ENCODE results near the gene ENTPD8. TPM values are rescaled to one million over a fixed set of nuclear protein-coding genes. Genes with fewer than 3 reads are reported as not detected.

Gene ENTPD8
- total and polyA plus RNA-seq, 2 donors (not counting 3 experiments of a cell fraction or from before 2014, with no cell fraction given): 0.44 to 0.51 TPM

DNA sequence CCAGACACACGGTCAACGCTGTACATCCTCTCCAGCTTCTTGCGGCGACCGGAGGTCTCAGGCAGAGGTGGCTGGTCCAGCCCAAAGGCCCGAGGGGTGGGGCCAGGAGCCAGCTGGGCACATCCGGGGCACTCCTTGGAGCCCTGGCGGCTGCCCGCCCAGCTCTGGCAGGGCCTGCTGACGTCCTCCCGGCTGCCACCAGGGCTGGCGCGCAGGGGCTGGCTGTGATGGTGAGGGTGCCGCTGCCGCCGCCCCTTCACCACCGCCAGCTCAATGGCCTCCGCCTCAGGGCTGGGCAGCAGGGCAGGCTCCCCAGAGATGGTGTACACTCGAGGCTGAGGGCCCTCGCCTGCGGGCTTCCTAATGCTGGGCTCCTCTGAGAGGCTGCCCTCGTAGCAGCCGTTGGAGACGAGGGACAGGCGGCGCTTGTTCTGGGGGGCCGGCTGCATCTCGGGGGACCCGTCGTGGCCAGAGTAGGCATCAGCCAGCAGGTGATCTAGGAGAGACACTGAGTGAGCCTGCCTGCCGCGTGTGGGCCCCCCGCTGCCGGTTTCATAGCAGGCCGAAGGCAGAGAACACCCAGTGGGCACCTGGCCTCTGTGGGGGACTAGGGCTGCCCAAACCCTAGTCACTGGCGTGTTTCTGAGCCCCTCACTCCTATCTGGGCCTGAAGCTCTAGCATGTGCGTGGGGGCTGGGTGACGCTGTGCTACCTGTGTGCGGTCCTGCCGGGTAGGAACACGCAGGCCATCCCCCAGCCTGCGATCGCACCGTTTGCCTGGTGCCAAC, 16.4 kb upstream of the ENTPD8 start:
- no peak for FAIRE-seq
- Histone ChIP-seq H2AFZ (ENCODE audit: low read depth, low read length) (no peak overlapping the region), H3K27ac (ENCODE audit: insufficient read depth, low read depth, low read length) (no peak overlapping the region), H3K9me1 (replicated peaks; ENCODE audit: control insufficient read depth, extremely low read depth, insufficient read depth, low read length) (no peaks in the 10 kb centered on the region), H3K9ac (replicated peaks; ENCODE audit: extremely low read depth, insufficient read depth, low read length) (no peak overlapping the region), H3K27me3 (ENCODE audit: control insufficient read depth in 2 of 2, insufficient read depth in 2 of 2, low read length in 2 of 2) (no peaks in the 10 kb centered on the region), H3K9me3 (replicated peaks; ENCODE audit: control insufficient read depth, insufficient read depth, low read length) (no peaks in the 10 kb centered on the region), H4K20me1 (replicated peaks; ENCODE audit: control insufficient read depth, extremely low read depth, insufficient read depth, low read length) (no peaks in the 10 kb centered on the region), H3K36me3 (ENCODE audit: control insufficient read depth in 2 of 2, extremely low read depth in 1 of 2, insufficient read depth in 2 of 2, low read length in 2 of 2) (peaks cover 0 to 4% of the 10 kb centered on the region in 2 experiments), H3K4me3 (replicated peaks in 1 of 3; ENCODE audit: insufficient read depth in 1 of 3, low read depth in 1 of 3, low read length in 3 of 3) (peak overlapping the region in 1 of 3 experiments; percentile 51), H3K4me2 (ENCODE audit: insufficient read depth, low read length) (no peak overlapping the region), H3K79me2 (ENCODE audit: control insufficient read depth, insufficient read depth, low read length) (peaks cover 9% of the 10 kb centered on the region), H3K4me1 (ENCODE audit: control insufficient read depth, extremely low read depth, insufficient read depth, low read length) (peaks cover 11% of the 10 kb centered on the region)
- no peak for DNase-seq (ENCODE audit: low read depth, low spot score)
- dilution Hi-C loops (cut with MboI; ENCODE audit: extremely low pct_ligation_motif_present, low sequenced_read_pairs) (no loop called here), intact Hi-C loops (cut with micrococcal nuclease) (no loop called here)
- ChIA-PET POLR2A (no interaction called here), CTCF (no interaction called here)
- no peak for TF ChIP-seq GATA2 (IDR thresholded peaks at IDR 0.05; ENCODE audit: insufficient read depth, insufficient read length, low read depth, low read length)
- no peak for TF ChIP-seq EZH2 (IDR thresholded peaks at IDR 0.05; ENCODE audit: borderline replicate concordance, low read depth, low read length, severe bottlenecking)
- no TSS peak for BruUV-seq (replicated peaks)

- no peak overlapping the region for H3K9ac ChIP-seq (replicated peaks; ENCODE audit: extremely low read depth, insufficient read depth, low read length)
- dilution Hi-C loops (cut with MboI; ENCODE audit: extremely low pct_ligation_motif_present, low sequenced_read_pairs): no loop called here
- POLR2A ChIA-PET: no interaction called here
Measured at GRCh38 chr9:137456864-137457405, 15.8 kb upstream of the ENTPD8 start.

More at GRCh38 chr9:137456864-137457405, 15.8 kb upstream of the ENTPD8 start:
- H3K36me3 ChIP-seq (ENCODE audit: control insufficient read depth in 2 of 2, extremely low read depth in 1 of 2, insufficient read depth in 2 of 2, low read length in 2 of 2): peaks cover 0 to 4% of the 10 kb centered on the region in 2 experiments
- CTCF ChIA-PET: no interaction called here
- no peak overlapping the region for H3K4me2 ChIP-seq (ENCODE audit: insufficient read depth, low read length)
- no TSS peak for BruUV-seq (replicated peaks)
- intact Hi-C loops (cut with micrococcal nuclease): no loop called here
- no peaks in the 10 kb centered on the region for H4K20me1 ChIP-seq (replicated peaks; ENCODE audit: control insufficient read depth, extremely low read depth, insufficient read depth, low read length)
- no peaks in the 10 kb centered on the region for H3K9me3 ChIP-seq (replicated peaks; ENCODE audit: control insufficient read depth, insufficient read depth, low read length)
- TF ChIP-seq, protein P1, sequence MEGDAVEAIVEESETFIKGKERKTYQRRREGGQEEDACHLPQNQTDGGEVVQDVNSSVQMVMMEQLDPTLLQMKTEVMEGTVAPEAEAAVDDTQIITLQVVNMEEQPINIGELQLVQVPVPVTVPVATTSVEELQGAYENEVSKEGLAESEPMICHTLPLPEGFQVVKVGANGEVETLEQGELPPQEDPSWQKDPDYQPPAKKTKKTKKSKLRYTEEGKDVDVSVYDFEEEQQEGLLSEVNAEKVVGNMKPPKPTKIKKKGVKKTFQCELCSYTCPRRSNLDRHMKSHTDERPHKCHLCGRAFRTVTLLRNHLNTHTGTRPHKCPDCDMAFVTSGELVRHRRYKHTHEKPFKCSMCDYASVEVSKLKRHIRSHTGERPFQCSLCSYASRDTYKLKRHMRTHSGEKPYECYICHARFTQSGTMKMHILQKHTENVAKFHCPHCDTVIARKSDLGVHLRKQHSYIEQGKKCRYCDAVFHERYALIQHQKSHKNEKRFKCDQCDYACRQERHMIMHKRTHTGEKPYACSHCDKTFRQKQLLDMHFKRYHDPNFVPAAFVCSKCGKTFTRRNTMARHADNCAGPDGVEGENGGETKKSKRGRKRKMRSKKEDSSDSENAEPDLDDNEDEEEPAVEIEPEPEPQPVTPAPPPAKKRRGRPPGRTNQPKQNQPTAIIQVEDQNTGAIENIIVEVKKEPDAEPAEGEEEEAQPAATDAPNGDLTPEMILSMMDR (IDR thresholded peaks at IDR 0.05; ENCODE audit: extremely low read depth in 1 of 2, insufficient read depth in 1 of 2, low read depth in 1 of 2, low read length in 2 of 2): no peak
- TF ChIP-seq MAX (IDR thresholded peaks at IDR 0.05; ENCODE audit: insufficient read depth, insufficient read length): no peak
- no peak for TF ChIP-seq EZH2 (IDR thresholded peaks at IDR 0.05; ENCODE audit: borderline replicate concordance, low read depth, low read length, severe bottlenecking)
- no peak for TF ChIP-seq JUN (IDR thresholded peaks at IDR 0.05; ENCODE audit: borderline replicate concordance, insufficient read depth, insufficient read length, low read depth)
- no peak for TF ChIP-seq POLR2A (IDR thresholded peaks at IDR 0.05; ENCODE audit: low read depth, low read length)
- TF ChIP-seq FOS (IDR thresholded peaks at IDR 0.05; ENCODE audit: borderline replicate concordance, insufficient read depth, low read length): no peak
- no peak for TF ChIP-seq GATA2 (IDR thresholded peaks at IDR 0.05; ENCODE audit: insufficient read depth, insufficient read length, low read depth, low read length)
- no peak for TF ChIP-seq MYC (IDR thresholded peaks at IDR 0.05; ENCODE audit: low read depth, low read length)
- no peak for TF ChIP-seq POLR2AphosphoS5 (IDR thresholded peaks at IDR 0.05; ENCODE audit: insufficient read depth, low read depth, low read length)
- no peak overlapping the region for H2AFZ ChIP-seq (ENCODE audit: low read depth, low read length)
- H3K27me3 ChIP-seq (ENCODE audit: control insufficient read depth in 2 of 2, insufficient read depth in 2 of 2, low read length in 2 of 2): no peaks in the 10 kb centered on the region
- DNase-seq (ENCODE audit: low read depth, low spot score) (no peak), FAIRE-seq (no peak)
- H3K4me1 ChIP-seq (ENCODE audit: control insufficient read depth, extremely low read depth, insufficient read depth, low read length): peaks cover 11% of the 10 kb centered on the region
- H3K4me3 ChIP-seq (replicated peaks in 1 of 3; ENCODE audit: insufficient read depth in 1 of 3, low read depth in 1 of 3, low read length in 3 of 3): no peak overlapping the region
- no peaks in the 10 kb centered on the region for H3K9me1 ChIP-seq (replicated peaks; ENCODE audit: control insufficient read depth, extremely low read depth, insufficient read depth, low read length)
- peaks cover 9% of the 10 kb centered on the region for H3K79me2 ChIP-seq (ENCODE audit: control insufficient read depth, insufficient read depth, low read length)
- no peak overlapping the region for H3K27ac ChIP-seq (ENCODE audit: insufficient read depth, low read depth, low read length)

Measured in endothelial cell of umbilical vein (primary cell).